GM21447 (cell line): Measurements from ENCODE around the gene ACACB.
"Not testable (repeated sequence)": the region's sequence is repeated elsewhere in the genome, so short reads cannot be mapped to it uniquely, and the experiment has no call there.

Experiments used
- ATAC-seq: cut with Tn5 transposase; IDR thresholded peaks from one replicate; pipeline ENCODE4 v1.9.1; 2021; ENCODE audit not compliant: unreplicated experiment

ACACB gene

DNA sequence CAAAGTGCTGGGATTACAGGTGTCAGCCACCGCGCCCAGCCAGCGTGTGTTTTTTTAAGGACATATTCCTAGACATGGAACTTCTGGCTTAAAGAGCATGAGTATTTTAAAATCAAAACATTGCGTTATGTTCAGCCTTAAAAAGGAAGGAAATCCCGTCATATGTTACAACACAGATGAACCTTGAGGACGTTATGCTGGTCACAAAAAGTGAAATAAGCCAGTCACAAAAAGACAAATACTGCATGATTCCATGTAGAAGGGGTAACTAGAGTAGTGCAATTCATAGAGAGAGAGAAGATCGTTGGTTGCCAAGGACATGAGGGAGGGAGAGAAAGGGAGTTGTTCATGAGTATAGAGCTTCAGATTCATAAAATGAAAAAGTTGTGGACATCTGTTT, 53.9 kb downstream of the ACACB start:
- no peak for ATAC-seq

DNA sequence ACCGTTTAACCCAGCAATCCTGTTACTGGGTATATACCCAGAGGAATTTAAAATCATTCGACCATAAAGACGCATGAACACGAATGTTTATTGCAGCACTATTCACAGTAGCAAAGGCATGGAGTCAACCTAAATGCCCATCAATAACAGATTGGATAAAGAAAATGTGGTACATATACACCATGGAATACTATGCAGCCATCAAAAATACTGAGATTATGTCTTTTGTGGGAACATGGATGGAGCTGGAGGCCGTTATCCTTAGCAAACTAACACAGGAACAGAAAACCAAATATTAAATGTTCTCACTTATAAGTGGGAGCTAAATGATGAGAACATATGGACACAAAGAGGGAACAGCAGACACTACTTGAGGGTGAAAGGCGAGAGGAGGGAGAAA, 56.4 kb downstream of the ACACB start:
- not testable (repeated sequence) for ATAC-seq

DNA sequence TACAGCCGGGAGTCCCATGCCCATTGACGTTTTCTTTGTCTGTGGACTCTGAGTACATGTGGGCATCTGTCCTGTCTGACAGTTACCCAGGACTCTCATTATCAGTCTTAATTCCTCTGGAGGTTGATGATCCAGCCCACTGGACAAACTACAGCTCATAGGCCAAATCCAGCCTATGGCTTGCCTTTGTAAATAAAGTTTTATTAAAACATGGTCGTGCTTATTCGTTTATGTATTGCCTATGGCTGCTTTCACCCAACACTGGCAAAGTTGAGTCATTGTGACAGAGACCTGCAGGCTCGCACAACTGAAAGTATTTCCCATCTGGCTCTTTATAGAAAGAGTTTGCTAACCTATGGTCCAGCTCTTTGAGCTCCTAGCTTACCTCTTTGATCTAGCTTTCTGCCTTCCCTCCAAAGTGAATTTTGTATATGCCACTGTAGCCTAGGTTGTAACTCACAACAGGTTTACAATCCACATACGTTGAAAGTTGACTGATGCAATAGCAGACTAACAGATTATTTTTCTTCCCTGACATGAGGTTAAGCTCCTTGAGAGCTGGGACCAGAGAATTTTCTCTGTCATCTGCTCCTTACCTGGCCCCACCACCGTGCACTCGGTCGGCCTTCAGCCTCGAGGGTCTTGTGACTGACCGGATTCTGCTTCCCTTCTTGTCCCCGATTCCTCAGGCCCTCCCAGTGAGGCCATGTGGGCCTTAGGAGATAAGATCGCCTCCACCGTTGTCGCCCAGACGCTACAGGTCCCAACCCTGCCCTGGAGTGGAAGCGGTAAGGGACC, 57.3 kb downstream of the ACACB start:
- ATAC-seq, result no peak

DNA sequence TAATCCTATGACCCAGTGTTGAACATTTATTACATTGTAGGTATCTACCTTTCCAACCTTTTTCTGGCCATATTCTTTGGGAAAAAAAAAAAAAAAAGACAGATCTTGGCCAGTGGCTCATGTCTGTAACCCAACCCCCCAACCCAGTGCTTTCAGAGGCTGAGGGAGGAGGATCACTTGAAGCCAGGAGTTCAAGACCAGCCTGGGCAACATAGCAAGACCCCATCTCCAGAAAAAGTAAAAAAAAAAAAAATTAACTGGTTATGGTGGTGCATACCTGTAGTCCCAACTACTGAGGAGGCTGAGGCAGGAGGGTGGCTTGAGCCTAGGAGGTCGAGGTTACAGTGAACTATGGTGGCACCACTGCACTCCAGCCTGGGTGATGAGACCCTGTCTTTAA, 58.1 kb downstream of the ACACB start:
- ATAC-seq, result no peak

DNA sequence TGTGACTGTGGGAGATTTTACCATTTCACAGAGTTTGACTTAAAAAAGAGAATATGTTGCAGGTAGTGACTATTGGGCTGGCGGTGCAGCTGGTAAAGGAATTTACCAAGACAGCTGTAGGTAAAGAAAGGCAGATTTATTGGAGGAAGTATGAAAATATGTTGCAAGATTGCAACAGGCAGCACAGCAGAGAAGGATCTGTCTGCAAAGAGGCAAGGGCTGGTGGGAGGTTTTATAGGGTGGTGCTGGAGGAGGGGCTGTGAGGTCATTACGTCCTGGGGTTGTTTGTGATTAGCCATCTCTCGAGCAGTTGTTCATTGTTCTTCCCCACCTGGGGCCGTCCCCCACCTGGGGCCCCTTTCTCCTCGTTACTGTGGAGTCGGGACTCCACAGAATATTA, 62.1 kb downstream of the ACACB start:
- no peak for ATAC-seq

DNA sequence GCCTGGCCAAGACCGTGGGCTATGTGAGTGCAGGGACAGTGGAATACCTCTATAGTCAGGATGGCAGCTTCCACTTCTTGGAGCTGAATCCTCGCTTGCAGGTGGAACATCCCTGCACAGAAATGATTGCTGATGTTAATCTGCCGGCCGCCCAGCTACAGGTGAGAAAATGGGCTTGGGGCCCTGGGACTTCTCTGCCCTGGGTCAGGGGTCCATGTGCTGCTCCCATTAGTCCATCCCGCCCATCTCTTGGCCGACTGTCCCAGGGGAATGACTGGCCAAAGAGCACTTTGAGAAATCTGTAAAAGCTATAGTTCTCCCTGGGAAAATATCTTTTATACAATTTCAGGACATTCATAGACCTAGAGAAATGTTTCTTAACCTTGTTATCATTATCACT, 63.5 kb downstream of the ACACB start:
- ATAC-seq, result no peak

DNA sequence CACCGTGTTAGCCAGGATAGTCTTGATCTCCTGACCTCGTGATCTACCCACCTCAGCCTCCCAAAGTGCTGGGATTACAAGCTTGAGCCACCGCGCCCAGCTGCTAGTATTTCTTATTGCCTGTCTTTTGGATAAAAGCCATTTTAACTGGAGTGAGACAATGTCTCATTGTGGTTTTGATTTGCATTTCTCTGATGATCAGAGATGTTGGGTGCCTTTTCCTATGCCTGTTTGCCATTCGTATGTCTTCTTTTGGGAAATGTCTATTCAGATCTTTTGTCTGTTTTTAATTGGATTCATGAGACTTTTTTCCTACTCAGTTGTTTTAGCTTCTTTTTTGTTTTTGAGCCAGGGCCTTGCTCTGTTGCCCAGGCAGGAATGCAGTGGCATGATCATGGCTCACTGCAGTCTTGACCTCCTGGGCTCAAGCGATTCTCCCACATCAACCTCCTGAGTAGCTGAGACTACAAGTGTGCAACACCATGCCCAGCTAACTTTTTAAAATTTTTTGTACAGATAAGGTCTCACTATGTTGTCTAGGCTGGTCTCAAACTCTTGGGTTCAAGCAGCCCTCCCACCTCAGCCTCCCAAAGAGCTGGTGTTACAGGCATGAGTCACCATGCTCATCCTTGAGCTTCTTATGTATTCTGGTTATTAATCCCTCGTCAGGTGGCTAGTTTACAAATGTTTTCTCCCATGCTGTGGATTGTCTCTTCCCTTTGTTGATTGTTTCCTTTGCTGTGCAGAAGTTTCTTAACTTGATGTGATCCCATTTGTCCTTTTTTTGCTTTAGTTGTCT, 65.9 kb downstream of the ACACB start:
- ATAC-seq, result no peak

DNA sequence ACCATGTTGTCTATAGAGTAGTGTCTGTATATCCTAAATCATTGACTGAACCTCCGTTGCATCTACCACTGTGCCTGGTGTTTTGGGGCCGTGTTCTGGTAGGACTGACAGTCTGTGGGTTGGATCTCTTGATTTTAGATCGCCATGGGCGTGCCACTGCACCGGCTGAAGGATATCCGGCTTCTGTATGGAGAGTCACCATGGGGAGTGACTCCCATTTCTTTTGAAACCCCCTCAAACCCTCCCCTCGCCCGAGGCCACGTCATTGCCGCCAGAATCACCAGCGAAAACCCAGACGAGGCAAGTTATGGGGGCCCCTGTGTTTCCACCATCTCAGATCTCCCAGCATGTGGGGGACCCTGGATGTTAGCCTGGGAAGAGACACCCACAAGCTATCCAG, 69.1 kb downstream of the ACACB start:
- no peak for ATAC-seq

DNA sequence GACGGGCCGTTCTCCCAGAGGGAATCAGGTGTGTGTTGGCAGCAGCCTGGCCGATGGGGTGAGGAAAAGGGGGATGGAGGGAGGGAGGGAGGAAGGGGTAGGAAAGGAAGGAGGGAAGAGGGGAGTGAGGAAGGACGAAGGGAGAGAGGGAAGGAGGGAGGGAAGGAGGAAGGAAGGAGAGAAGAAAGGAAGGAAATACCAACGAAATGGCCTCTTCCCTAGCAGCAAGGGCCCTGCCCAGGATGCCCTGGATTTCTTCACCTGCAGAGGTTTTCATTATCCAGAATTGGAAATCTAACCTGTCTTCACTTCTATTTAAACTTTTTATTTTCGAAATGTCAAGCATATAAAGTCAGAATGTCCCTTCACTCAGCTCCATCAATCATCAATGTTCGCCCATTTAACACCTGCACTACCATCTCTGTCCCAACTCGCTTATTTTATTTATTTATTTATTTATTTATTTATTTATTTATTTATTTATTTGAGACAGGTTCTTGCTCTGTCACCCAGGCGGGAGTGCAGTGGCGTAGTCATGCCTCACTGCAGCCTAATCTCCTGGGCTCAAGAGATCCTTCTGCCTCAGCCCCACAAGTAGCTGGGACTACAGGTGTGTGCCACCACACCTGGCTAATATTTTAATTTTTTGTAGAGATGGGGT, 70.7 kb downstream of the ACACB start:
- no peak for ATAC-seq

DNA sequence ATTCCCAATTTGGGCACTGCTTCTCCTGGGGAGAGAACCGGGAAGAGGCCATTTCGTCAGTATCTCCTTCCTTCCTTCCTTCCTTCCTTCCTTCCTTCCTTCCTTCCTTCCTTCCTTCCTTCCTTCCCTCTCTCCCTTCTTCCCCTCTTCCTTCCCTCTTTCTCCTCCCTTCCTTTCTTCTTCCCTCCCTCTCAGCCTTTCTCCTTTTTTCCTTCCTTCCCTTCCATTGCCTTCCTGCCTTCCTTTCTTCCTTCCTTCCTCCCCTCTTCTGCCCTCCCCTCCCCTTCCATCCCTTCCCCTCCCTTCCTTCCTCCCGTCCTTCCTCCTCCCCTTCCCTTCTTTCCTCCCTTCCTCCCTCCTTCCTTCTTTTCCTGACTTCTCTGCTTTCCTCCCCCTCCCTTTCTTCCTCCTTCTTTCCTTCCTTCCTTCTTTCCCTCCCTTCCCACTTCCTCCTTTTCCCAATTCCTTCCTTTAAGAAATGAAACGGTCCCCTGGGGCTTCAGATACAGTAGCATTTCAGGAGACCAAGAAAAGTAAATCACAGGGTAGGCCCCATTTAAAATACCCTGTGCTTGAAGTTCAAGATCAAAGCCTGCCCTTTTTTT, 71.8 kb downstream of the ACACB start:
- no peak for ATAC-seq

DNA sequence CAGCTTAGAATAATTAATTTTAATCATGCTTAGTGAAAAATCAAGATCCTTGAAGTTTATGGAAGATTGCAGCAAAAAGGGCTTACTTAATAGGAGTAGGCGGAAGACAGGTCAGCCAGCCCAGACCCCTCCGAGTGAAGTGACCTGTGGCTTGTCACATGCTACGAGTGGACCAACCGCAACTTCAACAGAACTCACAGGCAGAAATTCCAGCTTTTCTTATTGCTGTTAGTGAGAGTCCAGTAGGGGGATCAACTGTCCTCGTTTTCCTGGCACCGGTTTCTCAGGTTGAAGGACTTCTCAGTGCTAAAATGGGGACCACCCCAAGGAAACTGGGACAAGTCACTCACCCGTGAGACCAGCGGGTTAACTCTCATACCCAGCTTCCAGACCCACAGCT, 72.9 kb downstream of the ACACB start:
- no peak for ATAC-seq

DNA sequence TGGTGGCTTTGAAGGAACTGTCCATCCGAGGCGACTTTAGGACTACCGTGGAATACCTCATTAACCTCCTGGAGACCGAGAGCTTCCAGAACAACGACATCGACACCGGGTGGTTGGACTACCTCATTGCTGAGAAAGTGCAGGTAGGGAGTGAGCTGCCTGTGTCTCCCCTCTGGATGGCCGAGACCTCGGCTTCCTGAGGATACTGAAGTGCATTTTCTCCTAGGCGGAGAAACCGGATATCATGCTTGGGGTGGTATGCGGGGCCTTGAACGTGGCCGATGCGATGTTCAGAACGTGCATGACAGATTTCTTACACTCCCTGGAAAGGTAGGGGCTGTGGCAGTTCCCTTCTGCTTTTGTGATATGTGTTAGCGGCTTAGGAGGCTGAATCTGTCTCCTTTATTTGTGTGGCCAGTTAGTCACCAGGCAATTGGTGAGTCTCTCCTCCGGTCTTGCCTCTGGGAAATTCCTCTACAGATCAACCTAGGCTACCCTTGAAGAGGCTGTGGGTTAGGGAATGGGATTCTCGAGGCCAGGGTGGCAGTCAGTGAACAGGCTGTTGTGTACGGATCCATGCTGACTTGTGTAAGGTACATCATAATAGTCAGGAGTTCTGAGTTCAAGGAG, 75.3 kb downstream of the ACACB start:
- no peak for ATAC-seq

DNA sequence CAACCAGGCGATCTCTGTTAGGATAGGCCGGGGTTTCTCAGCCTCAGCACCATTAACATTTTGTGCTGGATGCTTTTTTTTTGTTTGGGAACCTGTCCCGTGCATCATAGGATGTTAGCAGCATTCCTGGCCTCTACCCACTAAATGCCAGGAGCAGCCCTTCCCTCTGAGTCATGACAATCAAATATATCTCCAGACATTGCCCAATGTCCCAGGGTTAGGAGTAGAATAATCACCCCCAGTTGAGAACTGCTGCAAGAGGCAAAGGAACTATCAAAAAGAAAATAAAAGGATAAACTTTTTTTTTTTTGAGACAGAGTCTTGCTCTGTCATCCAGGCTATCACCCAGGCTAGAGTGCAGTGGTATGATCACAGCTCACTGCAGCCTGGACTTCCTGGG, 76.0 kb downstream of the ACACB start:
- no peak for ATAC-seq

DNA sequence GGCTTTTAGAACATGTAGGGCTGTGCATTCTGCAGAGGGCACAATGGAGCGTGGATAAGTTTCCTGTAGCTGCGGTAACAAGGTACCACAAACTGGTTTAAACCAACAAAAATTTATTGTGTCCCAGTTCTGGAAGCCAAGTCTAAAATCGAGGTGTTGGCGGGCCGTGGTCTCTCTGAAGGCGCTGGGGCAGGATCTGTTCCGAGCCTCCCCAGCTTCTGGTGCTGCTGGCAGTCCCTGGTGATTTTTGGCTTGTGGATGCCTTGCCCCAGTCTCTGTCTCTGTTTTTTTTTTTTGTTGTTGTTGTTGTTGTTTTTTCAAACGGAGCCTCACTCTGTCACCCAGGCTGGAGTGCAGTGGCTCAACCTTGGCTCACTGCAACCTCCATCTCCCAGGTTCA, 77.5 kb downstream of the ACACB start:
- no peak for ATAC-seq

DNA sequence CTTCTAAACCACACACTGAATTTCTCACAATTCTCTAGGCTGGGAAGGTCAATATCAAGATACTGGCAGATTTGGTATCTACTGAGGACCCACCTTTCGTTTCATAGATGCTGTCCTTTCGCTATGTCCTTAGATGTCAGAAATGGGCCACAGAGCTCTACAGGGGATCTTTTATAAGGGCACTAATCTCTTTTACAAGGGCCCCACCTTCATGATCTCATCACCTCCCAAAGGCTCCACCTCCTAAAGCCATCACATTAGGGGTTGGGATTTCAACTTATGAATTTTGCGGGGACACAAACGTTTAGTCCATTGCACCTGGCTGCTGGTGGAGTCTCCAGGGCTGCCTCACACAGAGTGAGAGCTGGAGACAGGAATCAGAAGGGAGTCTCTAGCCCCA, 79.9 kb downstream of the ACACB start:
- no peak for ATAC-seq

DNA sequence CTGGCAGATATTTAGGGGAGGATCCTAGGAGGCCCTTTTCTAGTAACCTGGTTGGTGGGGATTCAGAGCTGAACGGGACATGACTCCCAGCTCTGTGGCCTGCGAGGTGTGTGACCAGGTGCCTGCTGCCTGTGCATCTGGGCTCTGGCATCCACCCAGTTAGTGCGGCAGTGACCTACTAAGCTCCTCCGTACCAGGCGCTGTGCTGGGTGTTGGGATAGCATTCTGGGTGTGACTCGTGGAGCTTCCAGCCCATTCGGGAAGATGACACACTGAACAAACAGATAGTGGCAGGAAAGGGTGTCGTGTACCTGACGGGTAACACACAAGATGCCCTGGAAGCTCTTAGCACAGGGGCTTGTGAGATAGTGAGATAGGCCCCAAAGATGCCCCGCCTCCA, 80.9 kb downstream of the ACACB start:
- no peak for ATAC-seq

DNA sequence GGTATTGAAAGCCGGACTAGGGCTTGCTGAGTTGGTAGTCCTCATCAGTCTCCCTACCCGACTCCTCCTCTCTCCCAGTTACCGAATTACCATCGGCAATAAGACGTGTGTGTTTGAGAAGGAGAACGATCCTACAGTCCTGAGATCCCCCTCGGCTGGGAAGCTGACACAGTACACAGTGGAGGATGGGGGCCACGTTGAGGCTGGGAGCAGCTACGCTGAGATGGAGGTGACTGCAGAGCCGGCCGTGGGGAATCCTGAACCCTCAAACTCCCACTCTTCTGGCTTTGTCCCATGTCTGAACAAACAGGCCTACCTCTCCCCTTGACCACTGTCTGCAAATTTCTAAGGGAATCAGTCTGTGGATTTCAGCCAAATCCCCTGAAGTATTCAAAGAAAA, 82.9 kb downstream of the ACACB start:
- no peak for ATAC-seq

DNA sequence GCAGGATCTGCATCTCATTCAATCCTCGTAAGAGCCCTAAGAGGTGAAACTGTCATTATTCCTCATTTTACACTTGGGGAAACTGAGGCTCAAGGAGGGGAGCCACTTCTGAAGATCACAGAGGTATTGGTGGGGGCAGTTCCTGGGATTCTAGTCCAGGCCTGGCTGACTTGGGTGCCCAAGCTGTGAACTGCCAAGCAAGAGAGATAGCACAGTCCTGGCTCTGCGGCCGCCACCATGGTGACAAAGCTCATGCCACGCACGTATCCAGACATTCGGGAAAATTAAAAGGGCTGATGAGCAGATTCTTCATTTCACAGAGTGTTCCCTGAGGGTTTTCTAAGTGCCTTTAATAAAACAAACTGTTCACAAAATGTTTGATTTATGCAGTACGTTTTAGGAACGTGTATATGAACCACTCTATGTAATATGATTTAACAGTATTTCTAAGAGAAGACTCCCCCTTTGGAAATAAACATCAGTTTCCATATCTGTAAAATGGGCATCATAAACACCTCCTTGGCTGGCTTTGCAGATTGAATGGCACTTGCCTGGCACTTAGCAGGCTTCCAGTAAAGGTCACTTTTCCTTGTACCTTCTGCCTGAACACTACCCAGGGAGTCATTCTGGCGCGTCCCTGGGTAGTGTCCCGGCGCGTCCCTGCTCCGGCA, 84.6 kb downstream of the ACACB start:
- no peak for ATAC-seq

DNA sequence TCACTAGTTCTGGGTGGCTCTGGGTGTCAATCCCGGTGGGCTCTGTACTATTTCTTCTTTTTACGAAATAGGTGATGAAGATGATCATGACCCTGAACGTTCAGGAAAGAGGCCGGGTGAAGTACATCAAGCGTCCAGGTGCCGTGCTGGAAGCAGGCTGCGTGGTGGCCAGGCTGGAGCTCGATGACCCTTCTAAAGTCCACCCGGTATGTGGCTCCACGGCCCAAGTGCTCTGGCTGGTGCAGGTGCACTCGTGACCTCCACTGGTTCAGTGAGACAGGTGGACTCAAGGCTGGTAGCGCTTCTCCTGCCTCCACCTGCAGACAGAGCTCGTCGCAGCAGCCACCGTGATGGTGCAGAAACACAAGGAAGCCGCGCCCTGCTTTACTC, 85.1 kb downstream of the ACACB start:
- ATAC-seq, result no peak

DNA sequence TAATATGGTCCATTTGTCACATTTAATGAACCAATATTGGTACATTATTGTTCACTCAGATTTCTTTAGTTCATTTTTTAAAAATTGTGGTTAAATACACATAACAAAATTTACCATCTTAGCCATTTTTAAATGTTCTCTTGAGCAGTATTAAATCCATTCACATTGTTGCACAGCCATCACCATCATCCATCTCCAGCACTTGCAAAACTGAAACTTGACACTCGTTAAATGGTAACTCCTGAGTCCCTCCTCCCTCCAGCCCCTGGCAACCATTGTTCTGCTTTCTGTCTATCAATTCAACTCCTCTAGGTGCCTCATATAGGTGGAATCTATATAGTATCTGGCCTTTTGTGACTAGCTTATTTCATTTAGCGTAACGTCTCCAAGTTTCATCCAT, 86.4 kb downstream of the ACACB start:
- no peak for ATAC-seq

DNA sequence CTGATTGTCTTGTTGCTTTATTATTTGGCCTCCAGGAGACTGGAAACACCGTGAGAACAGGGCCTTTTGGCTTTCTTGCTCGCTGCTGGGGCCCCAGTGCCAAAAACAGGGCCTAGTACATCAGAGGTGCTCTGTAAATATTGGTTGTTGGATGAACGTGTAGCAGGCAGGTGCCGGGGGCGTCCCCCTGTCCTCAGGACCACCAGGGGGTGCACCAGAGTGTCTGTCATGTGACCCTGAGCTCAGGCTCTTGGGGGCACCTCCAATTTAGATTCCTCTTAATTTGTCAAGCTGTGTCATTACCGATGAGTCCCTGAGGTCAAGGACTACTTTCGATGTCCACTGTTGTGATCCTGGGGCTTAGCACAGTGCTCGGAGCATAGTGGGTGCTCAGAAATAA, 87.1 kb downstream of the ACACB start:
- no peak for ATAC-seq
